Astrocyte (in vitro differentiated cells and primary cell): ENCODE results near the gene ZSWIM3.

Experiments
- EZH2 ChIP-seq: IDR thresholded peaks from 2 replicates; pipeline ENCODE4 v1.6.1; 2012; ENCODE audit warnings: mild to moderate bottlenecking, low read length, inconsistent platforms; ENCODE audit not compliant: insufficient read depth
- TF ChIP-seq, protein P1 (sequence below): IDR thresholded peaks from 2 replicates; pipeline ENCODE4 v1.5.1; 2011; ENCODE audit warnings: low read depth, mild to moderate bottlenecking, inconsistent platforms, low read length, moderate library complexity; ENCODE audit not compliant: insufficient read depth

DNA sequence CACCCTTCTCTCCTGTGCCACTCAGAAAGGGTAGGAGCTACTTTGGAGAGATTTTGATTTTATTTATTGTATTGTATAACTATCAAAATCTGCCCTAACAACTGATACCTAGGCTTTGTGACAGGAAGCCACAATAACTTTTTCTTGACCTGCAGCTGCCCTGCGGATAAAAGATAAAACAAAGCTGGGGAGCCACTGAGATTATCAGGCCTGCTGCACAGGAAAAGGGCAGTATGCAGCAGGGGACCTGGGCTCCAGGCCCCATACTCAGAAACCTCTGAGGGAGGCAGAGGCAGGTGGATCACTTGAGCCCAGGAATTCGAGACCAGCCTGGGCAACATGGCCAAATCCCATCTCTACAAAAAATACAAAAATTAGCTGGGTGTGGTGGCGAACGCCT is 24.8 kb upstream of the ZSWIM3 start:
- TF ChIP-seq, protein P1, sequence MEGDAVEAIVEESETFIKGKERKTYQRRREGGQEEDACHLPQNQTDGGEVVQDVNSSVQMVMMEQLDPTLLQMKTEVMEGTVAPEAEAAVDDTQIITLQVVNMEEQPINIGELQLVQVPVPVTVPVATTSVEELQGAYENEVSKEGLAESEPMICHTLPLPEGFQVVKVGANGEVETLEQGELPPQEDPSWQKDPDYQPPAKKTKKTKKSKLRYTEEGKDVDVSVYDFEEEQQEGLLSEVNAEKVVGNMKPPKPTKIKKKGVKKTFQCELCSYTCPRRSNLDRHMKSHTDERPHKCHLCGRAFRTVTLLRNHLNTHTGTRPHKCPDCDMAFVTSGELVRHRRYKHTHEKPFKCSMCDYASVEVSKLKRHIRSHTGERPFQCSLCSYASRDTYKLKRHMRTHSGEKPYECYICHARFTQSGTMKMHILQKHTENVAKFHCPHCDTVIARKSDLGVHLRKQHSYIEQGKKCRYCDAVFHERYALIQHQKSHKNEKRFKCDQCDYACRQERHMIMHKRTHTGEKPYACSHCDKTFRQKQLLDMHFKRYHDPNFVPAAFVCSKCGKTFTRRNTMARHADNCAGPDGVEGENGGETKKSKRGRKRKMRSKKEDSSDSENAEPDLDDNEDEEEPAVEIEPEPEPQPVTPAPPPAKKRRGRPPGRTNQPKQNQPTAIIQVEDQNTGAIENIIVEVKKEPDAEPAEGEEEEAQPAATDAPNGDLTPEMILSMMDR, result no peak
- TF ChIP-seq EZH2, result no peak
